Mesothelial cell of epicardium (in vitro differentiated cells): ENCODE measurements around the gene SPATA1. TPM values are rescaled to one million over a fixed set of nuclear protein-coding genes. Genes with fewer than 3 reads are reported as not detected.

Experiments
- DNase-seq, 2 experiments: peaks; one replicate each; pipeline ENCODE4 v3.0.0; 2021; ENCODE audit warnings: low spot score in 2 of 2; ENCODE audit not compliant: unreplicated experiment in 2 of 2
- H3K27ac Mint-ChIP-seq: 2 replicates; pipeline ENCODE4 v1.8.0; 2021; ENCODE audit warnings: mixed read lengths
- H3K27me3 Mint-ChIP-seq: 2 replicates; pipeline ENCODE4 v1.8.0; 2021; ENCODE audit warnings: low read depth, mixed read lengths
- H3K36me3 Mint-ChIP-seq: 2 replicates; pipeline ENCODE4 v1.8.0; 2021; ENCODE audit warnings: mixed read lengths
- H3K4me1 Mint-ChIP-seq: 2 replicates; pipeline ENCODE4 v1.8.0; 2021; ENCODE audit warnings: mixed read lengths
- H3K4me3 Mint-ChIP-seq: 2 replicates; pipeline ENCODE4 v1.8.0; 2021; ENCODE audit warnings: mild to moderate bottlenecking, moderate library complexity, mixed read lengths
- H3K9me3 Mint-ChIP-seq: 2 replicates; pipeline ENCODE4 v1.8.0; 2021; ENCODE audit warnings: mixed read lengths
- total RNA-seq: library from RNA; stranded (reverse); gene quantifications from 3 replicates; pipeline ENCODE4 v1.2.1, GENCODE V29; 2021
- TF ChIP-seq, protein P1 (sequence below): fragments of 200-600 bp; sonication (generic); IDR thresholded peaks from one replicate; pipeline ENCODE4 v1.5.0; 2021; ENCODE audit warnings: antibody characterized with exemption; ENCODE audit not compliant: unreplicated experiment

The SPATA1 gene
- total RNA-seq, 1 donor from 2014 or later: 1.2 TPM

DNA sequence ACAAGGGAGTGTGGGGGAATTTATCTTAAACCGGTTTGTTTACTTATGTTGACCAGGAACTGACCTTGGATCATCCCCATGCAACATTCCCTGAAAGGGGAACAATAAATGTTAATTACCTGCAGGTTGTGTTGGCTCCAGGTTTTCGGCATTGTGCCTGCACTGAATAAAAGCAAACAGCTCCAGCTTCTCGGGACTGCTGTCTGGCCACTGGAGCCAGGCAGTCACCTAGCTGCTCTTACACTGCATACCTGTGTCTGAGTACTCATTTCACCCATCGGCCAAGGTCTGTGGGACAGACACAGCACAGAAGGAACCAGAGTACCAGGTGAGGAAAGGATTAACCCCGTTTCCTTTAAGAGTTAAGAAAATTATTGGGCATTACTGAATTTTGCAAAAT is 100.8 kb downstream of the SPATA1 start:
- no peak for DNase-seq
- peaks cover 51% of the 10 kb centered on the region for H3K9me3 Mint-ChIP-seq
- no peaks in the 10 kb centered on the region for H3K4me1 Mint-ChIP-seq

DNA sequence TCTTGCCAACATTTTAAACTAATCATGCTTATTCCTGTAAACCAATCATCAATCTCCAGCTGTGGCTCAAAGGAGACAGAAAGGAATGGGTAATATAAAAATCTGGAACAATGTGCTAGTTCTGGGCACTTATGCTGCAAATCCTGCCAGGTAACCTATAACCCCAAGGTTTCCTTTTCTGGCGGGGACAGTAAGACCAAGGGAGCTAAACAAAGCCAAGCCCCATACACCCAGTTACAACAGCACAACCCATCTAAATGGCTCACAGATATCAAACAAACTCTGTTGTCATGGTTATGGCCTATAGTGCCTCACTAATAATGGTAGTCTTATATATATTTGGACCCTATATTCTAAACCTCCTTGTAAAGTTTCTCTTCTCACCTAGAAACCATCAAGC is 104.9 kb downstream of the SPATA1 start:
- H3K9me3 Mint-ChIP-seq: peaks cover 50% of the 10 kb centered on the region
- DNase-seq: no peak

More for the DNA sequence above, 100.8 kb downstream of the SPATA1 start:
- no peak overlapping the region for H3K4me3 Mint-ChIP-seq
- H3K27me3 Mint-ChIP-seq: no peaks in the 10 kb centered on the region
- no peak overlapping the region for H3K27ac Mint-ChIP-seq
- TF ChIP-seq, protein P1, sequence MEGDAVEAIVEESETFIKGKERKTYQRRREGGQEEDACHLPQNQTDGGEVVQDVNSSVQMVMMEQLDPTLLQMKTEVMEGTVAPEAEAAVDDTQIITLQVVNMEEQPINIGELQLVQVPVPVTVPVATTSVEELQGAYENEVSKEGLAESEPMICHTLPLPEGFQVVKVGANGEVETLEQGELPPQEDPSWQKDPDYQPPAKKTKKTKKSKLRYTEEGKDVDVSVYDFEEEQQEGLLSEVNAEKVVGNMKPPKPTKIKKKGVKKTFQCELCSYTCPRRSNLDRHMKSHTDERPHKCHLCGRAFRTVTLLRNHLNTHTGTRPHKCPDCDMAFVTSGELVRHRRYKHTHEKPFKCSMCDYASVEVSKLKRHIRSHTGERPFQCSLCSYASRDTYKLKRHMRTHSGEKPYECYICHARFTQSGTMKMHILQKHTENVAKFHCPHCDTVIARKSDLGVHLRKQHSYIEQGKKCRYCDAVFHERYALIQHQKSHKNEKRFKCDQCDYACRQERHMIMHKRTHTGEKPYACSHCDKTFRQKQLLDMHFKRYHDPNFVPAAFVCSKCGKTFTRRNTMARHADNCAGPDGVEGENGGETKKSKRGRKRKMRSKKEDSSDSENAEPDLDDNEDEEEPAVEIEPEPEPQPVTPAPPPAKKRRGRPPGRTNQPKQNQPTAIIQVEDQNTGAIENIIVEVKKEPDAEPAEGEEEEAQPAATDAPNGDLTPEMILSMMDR: no peak
- peaks cover 27% of the 10 kb centered on the region for H3K36me3 Mint-ChIP-seq

DNA sequence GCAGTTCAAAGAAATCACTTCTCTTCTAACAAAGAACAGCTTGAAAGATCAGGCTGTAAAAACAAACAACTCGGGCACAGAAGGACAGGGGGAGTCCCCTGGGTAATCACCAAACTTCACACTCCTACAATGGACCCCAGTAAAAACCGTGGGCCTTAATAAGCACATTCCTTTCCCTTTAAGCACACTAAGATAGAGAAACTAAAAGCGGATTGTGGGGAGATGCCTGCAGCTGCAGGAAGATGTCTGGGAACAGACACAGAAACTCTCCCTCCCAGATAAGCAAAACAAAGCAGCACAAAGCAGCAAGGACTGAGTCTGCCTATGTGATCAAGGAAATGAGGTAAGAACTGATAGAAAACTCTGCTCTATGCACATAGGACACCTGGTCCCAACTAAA is 105.6 kb downstream of the SPATA1 start:
- Mint-ChIP-seq H3K9me3 (peaks cover 43% of the 10 kb centered on the region), H3K27me3 (no peaks in the 10 kb centered on the region), H3K4me3 (no peak overlapping the region), H3K4me1 (peaks cover 1% of the 10 kb centered on the region), H3K36me3 (peaks cover 23% of the 10 kb centered on the region), H3K27ac (no peak overlapping the region)
- DNase-seq: no peak
- TF ChIP-seq, protein P1: no peak

More for the DNA sequence above, 104.9 kb downstream of the SPATA1 start:
- no peak overlapping the region for H3K27ac Mint-ChIP-seq
- no peaks in the 10 kb centered on the region for H3K27me3 Mint-ChIP-seq
- H3K4me3 Mint-ChIP-seq: no peak overlapping the region
- no peaks in the 10 kb centered on the region for H3K4me1 Mint-ChIP-seq
- TF ChIP-seq, protein P1: no peak
- H3K36me3 Mint-ChIP-seq: peaks cover 27% of the 10 kb centered on the region

DNA sequence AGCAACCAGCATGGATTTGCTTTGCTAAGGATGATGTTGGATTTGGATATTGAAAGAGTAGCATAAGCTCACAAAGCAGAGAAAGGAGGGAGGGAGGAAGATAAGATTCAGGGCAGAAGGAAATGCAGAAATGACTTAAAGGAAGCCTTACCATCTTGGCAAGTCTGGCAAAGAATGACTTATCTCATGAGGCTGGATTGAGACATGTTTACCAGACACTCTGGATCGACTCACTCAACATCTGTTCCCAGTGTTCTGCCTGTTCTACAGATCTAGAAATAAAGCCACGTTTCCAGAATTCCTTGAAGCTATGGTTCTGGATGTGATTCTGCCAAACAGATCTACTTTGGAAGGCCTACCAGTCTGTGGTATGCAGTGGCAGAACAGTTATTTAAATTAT is 106.8 kb downstream of the SPATA1 start:
- H3K4me3 Mint-ChIP-seq: no peak overlapping the region
- DNase-seq: no peak
- H3K9me3 Mint-ChIP-seq: peaks cover 40% of the 10 kb centered on the region
- TF ChIP-seq, protein P1: no peak
- H3K36me3 Mint-ChIP-seq: peaks cover 23% of the 10 kb centered on the region
- no peaks in the 10 kb centered on the region for H3K27me3 Mint-ChIP-seq
- H3K4me1 Mint-ChIP-seq: peaks cover 8% of the 10 kb centered on the region
- no peak overlapping the region for H3K27ac Mint-ChIP-seq

DNA sequence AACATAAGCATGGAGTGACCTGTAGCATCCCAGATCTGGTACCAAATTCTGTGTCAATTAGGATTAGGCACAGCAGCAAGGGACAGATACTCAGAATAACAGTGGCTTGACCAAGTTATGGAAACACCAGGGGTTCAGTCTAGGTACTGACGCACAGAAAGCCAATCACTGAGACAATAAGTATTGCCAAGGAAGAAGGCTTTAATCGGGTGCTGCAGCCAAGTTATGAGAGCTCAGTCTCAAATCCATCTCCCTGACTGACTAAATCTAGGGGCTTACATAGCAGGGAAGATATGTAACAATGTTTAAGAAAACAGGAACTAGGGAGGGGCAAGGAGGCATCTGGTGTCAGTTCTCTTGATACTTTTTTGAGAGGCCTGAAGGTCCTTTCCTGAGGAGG is 107.7 kb downstream of the SPATA1 start:
- TF ChIP-seq, protein P1: no peak
- H3K27me3 Mint-ChIP-seq: no peaks in the 10 kb centered on the region

GRCh38 chr1:84615790-84616189 is 109.6 kb downstream of the SPATA1 start:
- no peaks in the 10 kb centered on the region for H3K27me3 Mint-ChIP-seq
- no peak overlapping the region for H3K27ac Mint-ChIP-seq
- H3K36me3 Mint-ChIP-seq: peaks cover 23% of the 10 kb centered on the region
- peaks cover 19% of the 10 kb centered on the region for H3K4me1 Mint-ChIP-seq
- DNase-seq: no peak
- peaks cover 34% of the 10 kb centered on the region for H3K9me3 Mint-ChIP-seq
- TF ChIP-seq, protein P1: no peak
- no peak overlapping the region for H3K4me3 Mint-ChIP-seq

More for the DNA sequence above, 107.7 kb downstream of the SPATA1 start:
- no peak overlapping the region for H3K4me3 Mint-ChIP-seq
- no peak for DNase-seq
- H3K27ac Mint-ChIP-seq: no peak overlapping the region
- H3K4me1 Mint-ChIP-seq: peaks cover 8% of the 10 kb centered on the region
- peaks cover 23% of the 10 kb centered on the region for H3K36me3 Mint-ChIP-seq
- H3K9me3 Mint-ChIP-seq: peaks cover 40% of the 10 kb centered on the region
